ENCODE data around the gene ARSB.

Gene ARSB

GRCh38 chr5:79008362-79008761 is 23.3 kb upstream of the ARSB start:
- H3K9me3 ChIP-seq (ENCODE audit: severe bottlenecking): no peaks in the 10 kb centered on the region
- ATAC-seq (ENCODE audit: low read depth) (no peak), DNase-seq (ENCODE audit: low spot score) (no peak)
- H3K4me1 ChIP-seq (ENCODE audit: insufficient read depth, poor library complexity, severe bottlenecking): no peaks in the 10 kb centered on the region
- no peaks in the 10 kb centered on the region for H3K27me3 ChIP-seq (ENCODE audit: insufficient read depth, poor library complexity, severe bottlenecking)
- H3K27ac ChIP-seq (ENCODE audit: poor library complexity, severe bottlenecking): no peak overlapping the region
- H3K4me3 ChIP-seq (ENCODE audit: severe bottlenecking): no peak overlapping the region
- H3K36me3 ChIP-seq (ENCODE audit: low read depth): no peaks in the 10 kb centered on the region
- no peak for TF ChIP-seq CTCF (IDR thresholded peaks at IDR 0.05; ENCODE audit: poor library complexity, severe bottlenecking)

- Histone ChIP-seq H3K27ac (ENCODE audit: poor library complexity, severe bottlenecking) (no peak overlapping the region), H3K4me1 (ENCODE audit: insufficient read depth, poor library complexity, severe bottlenecking) (no peaks in the 10 kb centered on the region), H3K9me3 (ENCODE audit: severe bottlenecking) (no peaks in the 10 kb centered on the region), H3K36me3 (ENCODE audit: low read depth) (no peaks in the 10 kb centered on the region), H3K4me3 (ENCODE audit: severe bottlenecking) (no peak overlapping the region), H3K27me3 (ENCODE audit: insufficient read depth, poor library complexity, severe bottlenecking) (no peaks in the 10 kb centered on the region)
- no peak for ATAC-seq (ENCODE audit: low read depth)
- no peak for DNase-seq (ENCODE audit: low spot score)
- no peak for TF ChIP-seq CTCF (IDR thresholded peaks at IDR 0.05; ENCODE audit: poor library complexity, severe bottlenecking)
These were observed 22.8 kb upstream of the ARSB start for GRCh38 chr5:79007872-79008271.

- no peak for TF ChIP-seq CTCF (IDR thresholded peaks at IDR 0.05; ENCODE audit: poor library complexity, severe bottlenecking)
- Histone ChIP-seq H3K27me3 (ENCODE audit: insufficient read depth, poor library complexity, severe bottlenecking) (no peaks in the 10 kb centered on the region), H3K9me3 (ENCODE audit: severe bottlenecking) (no peaks in the 10 kb centered on the region), H3K4me1 (ENCODE audit: insufficient read depth, poor library complexity, severe bottlenecking) (no peaks in the 10 kb centered on the region), H3K4me3 (ENCODE audit: severe bottlenecking) (no peak overlapping the region), H3K36me3 (ENCODE audit: low read depth) (no peaks in the 10 kb centered on the region), H3K27ac (ENCODE audit: poor library complexity, severe bottlenecking) (no peak overlapping the region)
- no peak for DNase-seq (ENCODE audit: low spot score)
- ATAC-seq (ENCODE audit: low read depth): no peak
These were observed 21.0 kb upstream of the ARSB start for GRCh38 chr5:79005936-79006631.

GRCh38 chr5:79005151-79005550 is 20.0 kb upstream of the ARSB start:
- no peaks in the 10 kb centered on the region for H3K27me3 ChIP-seq (ENCODE audit: insufficient read depth, poor library complexity, severe bottlenecking)
- H3K27ac ChIP-seq (ENCODE audit: poor library complexity, severe bottlenecking): no peak overlapping the region
- H3K36me3 ChIP-seq (ENCODE audit: low read depth): no peaks in the 10 kb centered on the region
- TF ChIP-seq CTCF (IDR thresholded peaks at IDR 0.05; ENCODE audit: poor library complexity, severe bottlenecking): no peak
- H3K4me1 ChIP-seq (ENCODE audit: insufficient read depth, poor library complexity, severe bottlenecking): no peaks in the 10 kb centered on the region
- no peaks in the 10 kb centered on the region for H3K9me3 ChIP-seq (ENCODE audit: severe bottlenecking)
- H3K4me3 ChIP-seq (ENCODE audit: severe bottlenecking): no peak overlapping the region
- DNase-seq (ENCODE audit: low spot score) (no peak), ATAC-seq (ENCODE audit: low read depth) (no peak)

- DNase-seq (ENCODE audit: low spot score) (no peak), ATAC-seq (ENCODE audit: low read depth) (no peak)
- no peak overlapping the region for H3K4me3 ChIP-seq (ENCODE audit: severe bottlenecking)
- no peaks in the 10 kb centered on the region for H3K9me3 ChIP-seq (ENCODE audit: severe bottlenecking)
- no peaks in the 10 kb centered on the region for H3K4me1 ChIP-seq (ENCODE audit: insufficient read depth, poor library complexity, severe bottlenecking)
- H3K27ac ChIP-seq (ENCODE audit: poor library complexity, severe bottlenecking): no peak overlapping the region
- no peak for TF ChIP-seq CTCF (IDR thresholded peaks at IDR 0.05; ENCODE audit: poor library complexity, severe bottlenecking)
- H3K27me3 ChIP-seq (ENCODE audit: insufficient read depth, poor library complexity, severe bottlenecking): no peaks in the 10 kb centered on the region
- H3K36me3 ChIP-seq (ENCODE audit: low read depth): no peaks in the 10 kb centered on the region
These were observed 17.3 kb upstream of the ARSB start for GRCh38 chr5:79002374-79002773.

Data from RWPE2 (cell line).